ENCODE results near the gene AMMECR1.

Gene AMMECR1

GRCh38 chrX:110310896-110311295, 7.0 kb downstream of the AMMECR1 start:
- no peak for DNase-seq

GRCh38 chrX:110310000-110310790, 7.7 kb downstream of the AMMECR1 start:
- DNase-seq: no peak

DNA sequence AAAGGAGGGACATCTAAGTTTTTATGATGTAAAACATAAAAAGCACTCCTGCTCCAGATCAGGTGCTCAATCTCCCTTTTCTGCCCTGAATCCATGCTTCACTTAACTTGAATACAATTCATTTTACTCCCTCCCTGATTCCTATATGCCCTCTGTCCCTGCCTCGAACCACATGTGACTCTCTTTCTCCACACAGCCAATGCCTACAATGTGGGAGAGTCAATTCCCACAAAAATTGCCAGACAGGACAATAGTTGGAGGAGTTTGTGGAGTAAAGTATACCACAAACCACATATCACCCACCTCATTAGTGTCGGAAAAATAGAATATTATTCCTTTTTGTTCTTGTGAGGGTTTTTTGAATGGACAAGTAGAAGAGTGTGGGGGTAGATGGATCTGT, 9.7 kb downstream of the AMMECR1 start:
- no peak for DNase-seq

DNA sequence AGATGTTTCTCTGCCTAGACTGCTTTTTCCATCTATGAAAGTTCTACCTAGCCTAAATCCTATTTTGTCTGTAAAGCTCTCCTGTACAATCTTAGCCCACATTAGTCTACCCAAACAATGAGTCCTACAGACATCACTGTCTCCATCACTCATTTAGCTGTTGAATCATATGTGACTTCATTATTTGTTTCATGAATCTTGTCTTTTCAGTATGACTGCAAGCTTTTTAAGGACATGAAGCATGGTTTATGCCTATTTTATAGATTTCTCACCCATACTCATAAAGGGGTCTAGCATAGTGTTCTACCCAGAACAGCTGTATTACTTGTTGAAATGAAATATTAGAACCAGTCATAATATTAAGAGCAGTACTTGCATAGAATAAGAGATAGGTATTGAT, 13.0 kb downstream of the AMMECR1 start:
- no peak for DNase-seq

DNA sequence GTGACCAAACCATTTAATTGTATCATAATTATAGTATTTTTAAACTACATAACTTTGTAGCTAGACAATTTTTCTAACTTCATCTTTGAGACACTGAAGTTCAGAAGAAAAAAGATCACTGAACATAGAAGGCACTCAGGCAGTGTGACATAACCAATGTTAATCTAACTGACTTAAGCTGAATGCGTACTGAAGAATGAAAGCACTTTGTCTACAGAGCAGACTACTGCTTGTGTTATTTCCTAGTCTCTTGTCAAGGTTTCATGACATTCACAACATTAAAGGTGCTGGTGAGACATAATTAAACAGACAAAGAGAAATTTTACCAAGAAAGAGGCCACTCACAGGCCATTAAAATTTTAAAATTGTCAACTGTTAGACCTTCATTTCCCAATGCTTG, 13.5 kb downstream of the AMMECR1 start:
- DNase-seq: no peak

GRCh38 chrX:110302975-110303374, 14.9 kb downstream of the AMMECR1 start:
- no peak for DNase-seq

- no peak for DNase-seq
Measured at GRCh38 chrX:110301194-110301593, 16.7 kb downstream of the AMMECR1 start.

- DNase-seq: no peak
Measured at GRCh38 chrX:110294087-110294486, 23.8 kb downstream of the AMMECR1 start.

GRCh38 chrX:110293658-110294057, 24.2 kb downstream of the AMMECR1 start:
- DNase-seq: no peak

- DNase-seq: no peak
Measured at GRCh38 chrX:110287605-110288004, 30.3 kb downstream of the AMMECR1 start.

DNA sequence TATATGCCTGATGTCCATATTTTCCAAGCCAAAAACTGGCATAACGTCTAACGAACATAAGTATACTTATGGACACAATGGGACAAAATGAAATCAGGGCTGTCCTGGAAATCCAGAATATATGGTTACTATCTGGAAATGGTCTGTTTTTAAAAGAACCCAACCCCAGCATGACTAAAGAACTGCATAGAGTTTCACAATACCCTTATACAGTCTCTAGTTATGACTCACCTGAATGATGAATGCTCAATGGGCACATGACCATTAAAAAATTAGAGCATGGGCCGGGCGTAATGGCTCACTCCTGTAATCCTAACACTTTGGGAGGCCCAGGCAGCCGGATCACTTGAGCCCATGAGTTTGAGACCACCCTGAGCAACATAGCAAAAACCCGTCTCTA, 31.8 kb downstream of the AMMECR1 start:
- peak; percentile 74 for DNase-seq

DNA sequence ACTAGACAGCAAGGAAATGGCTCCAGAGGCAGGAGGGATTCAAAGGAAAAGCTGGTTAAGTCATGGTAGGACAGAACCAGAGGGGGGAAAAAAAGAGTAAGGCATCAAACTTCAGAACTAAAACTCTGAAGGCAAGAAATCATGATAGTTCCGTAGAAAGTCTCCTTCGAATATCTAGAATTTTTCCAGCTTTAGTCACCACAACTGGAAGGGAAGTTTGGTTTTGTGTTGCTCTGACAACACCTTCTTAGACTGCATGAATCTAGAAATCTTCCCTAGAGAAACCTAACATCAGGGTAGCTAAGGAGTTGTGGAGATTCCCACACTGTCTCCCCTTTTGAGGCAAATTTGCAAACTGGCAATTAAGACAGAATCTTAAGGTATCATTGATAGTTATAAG, 33.7 kb downstream of the AMMECR1 start:
- peak; percentile 81 for DNase-seq

GRCh38 chrX:110282922-110283321, 35.0 kb downstream of the AMMECR1 start:
- DNase-seq: peak; percentile 20

DNA sequence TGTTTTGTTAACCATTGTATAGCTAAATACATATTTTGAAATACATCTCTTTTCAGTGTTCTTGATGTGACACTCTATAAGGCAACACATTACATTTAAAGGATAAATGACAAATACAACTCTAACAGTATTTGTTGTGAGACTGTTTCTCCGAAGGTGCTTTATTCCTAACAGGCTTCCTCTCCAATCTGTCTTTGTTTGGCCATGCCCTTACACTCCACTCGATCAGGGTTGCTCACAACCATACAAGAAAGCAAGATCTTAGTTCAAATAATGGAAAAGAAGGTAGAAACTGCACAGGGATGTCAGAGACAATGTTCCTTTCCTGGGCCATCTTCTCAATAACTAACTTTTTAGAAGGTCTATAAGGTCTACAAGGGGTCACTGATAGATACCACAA, 36.5 kb downstream of the AMMECR1 start:
- no peak for DNase-seq

GRCh38 chrX:110280954-110281353, 36.9 kb downstream of the AMMECR1 start:
- no peak for DNase-seq

DNA sequence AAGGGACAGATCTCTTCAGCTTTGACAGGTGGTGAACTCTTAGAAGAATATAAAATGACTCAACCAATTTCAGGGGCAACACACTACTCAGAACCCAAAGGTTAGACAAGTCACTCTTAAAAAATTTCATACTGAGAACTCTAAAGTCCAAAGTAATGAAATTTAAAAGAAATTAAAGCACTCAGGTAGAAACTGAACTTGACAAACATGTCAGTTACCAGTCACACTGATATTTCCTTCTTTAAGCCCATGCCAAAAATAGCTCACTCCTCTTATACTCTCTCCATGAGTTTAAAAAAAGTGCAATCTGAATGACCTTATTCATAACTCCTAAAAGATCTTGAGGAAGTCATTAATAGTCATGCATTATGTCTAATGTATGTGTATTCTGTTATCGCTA, 40.3 kb downstream of the AMMECR1 start:
- DNase-seq: no peak

DNA sequence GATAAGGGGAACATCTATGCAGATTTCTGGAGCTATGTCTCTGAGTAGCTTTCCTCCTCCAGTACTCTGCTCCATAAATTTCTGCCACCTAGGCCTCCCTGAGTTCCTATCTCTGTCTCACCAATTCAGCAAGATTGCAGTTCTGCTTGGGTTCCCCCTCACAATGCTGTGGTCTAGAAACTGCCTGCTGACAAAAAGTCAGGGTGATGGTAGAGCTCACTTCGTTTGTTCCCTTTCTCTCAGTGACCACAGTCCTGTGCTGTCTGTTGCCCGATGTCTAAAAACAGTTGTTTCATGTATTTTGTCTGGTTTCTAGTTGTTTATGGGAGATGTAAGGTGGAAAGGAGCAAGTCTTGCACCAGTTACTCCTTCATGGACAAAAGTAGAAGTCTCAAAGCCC, 41.1 kb downstream of the AMMECR1 start:
- DNase-seq: no peak

DNA sequence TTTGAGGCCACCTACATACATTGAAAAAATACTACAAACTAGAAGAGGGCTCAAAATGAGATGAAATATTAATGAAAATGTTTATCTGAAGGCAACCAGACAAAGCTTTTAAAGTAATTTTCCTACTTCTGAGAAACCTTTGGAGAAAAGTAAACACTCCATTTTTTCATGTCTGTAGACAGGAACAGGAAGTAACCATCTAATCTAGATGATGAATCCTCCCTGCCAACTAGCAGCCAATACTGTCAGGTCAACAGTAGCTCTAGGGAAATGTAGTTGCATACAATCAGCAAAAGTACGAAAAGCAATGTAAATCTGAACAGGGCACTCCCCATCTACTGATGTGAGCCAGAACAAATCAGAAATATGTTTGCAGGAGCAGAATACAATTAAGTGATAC, 49.0 kb downstream of the AMMECR1 start:
- peak; percentile 11 for DNase-seq

- DNase-seq: no peak
Measured at GRCh38 chrX:110268395-110268794, 49.5 kb downstream of the AMMECR1 start.

DNA sequence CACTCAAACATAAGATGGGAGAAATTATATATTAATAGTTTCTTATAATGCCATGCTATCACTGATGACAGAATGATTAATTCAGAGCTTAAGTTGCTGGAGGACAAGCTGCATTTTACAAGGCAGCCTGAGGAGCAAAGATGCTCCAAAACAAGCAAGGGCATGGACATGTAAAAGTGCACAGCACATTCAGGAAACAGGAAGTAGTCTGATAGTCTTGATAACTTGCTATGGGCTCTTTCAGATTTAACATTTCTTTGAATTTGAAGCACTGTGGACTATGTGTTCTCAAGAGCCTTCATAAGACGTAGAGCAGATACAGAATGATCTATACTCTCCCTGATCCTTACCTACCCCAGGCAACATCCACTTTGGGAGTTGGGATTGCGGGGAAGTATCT, 50.0 kb downstream of the AMMECR1 start:
- no peak for DNase-seq

- DNase-seq: no peak
Measured at GRCh38 chrX:110265661-110266060, 52.2 kb downstream of the AMMECR1 start.

DNA sequence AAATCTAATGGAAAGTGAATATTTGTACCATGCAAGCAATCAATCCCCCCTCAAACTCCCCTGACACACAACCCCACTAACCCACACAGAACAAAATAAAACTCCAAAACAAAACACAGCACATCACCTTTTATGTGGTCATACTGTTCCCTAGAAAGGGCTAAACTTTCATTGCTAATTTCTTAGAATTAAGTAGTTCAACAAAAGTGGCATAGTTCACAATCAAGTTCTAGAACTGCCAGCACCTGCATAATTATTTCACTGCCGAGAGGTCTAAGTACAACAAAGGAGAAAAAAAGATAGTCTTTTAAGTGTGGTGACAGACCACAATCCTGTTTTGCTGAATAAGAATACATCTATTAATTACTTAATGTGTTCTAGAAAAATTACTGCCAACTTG, 58.8 kb downstream of the AMMECR1 start:
- no peak for DNase-seq

DNA sequence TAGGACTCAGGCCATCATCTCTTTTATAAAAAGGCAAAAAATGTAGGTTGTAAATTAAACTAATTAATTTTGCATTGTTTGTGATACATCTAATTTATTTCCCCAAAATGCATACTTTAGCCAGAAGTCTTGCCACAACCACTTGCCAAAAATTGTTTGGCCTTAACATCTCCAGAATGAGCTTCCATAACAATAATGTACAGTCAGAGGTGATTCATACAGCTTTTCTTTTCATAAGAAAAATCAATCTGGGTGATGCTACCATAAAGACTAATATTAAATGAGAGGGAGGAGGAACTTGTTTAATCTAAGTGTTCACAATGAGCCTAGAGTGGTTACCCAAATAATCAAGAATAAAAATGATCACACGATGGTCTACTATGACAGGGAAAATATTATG, 59.3 kb downstream of the AMMECR1 start:
- DNase-seq: no peak

- no peak for DNase-seq
Measured at GRCh38 chrX:110257889-110258288, 60.0 kb downstream of the AMMECR1 start.

DNA sequence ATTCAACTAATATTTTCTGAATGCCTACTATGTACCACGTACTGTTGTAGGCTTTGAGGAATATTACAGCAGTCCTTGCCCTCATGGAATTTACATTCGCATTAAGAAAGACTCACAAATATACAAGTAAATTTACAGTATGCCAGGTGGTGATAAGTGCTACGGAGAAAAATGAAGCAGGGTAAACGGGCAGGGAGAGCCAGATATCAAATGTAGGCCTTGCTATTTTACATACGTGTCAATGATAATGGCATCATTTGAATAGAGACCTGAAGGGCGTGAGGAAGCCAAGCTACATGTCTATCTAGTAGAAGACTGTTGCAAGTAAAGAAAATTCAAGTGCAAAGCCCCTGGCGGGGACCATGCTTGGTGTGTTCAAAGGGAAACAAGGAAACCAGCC, 65.2 kb downstream of the AMMECR1 start:
- DNase-seq: no peak
